Pons (tissue), 1 donor: ENCODE results near the gene C3.
"Not testable (repeated sequence)": the region's sequence is repeated elsewhere in the genome, so short reads cannot be mapped to it uniquely, and the experiment has no call there.

Experiments used
- DNase-seq: peaks from one replicate; pipeline ENCODE4 v3.0.0-alpha.2; 2016; ENCODE audit warnings: low spot score

C3 gene

DNA sequence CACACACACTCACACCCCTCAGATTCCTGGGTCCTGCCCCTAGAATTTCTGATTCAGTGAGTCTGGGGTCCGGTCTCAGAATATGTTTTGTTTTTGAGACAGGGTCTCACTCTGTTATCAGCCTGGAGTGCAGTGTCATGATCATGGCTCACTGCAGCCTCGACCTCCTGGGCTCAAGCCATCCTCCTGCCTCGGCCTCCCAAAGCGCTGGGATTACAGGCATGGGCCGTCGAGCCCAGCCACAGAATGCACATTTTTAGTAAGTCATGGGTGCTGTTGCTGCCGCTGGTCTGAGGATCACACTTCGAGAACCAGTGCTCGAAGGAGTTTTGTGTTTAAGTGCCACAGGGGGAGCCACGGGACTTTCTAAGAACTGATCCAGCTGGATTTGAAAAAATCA is 28.4 kb downstream of the C3 start:
- no peak for DNase-seq

DNA sequence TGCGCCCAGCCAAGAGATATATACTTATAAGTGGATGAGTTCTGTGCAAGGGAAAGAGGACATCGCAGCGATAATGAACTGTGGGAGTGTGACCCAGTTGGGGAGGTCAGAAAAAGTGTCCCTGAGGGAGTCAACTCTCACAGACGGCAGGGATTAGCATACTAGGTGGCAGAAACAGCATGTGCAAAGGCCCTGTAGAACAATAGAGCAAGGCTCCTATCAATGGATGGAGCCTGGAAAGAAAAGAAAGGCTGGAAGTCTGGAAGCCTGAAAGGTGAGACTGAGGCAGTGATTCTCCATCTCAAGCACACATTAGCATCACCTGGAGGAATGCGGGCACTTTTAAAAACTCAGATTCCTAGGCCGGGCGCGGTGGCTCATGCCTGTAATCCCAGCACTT is 29.1 kb downstream of the C3 start:
- no peak for DNase-seq

DNA sequence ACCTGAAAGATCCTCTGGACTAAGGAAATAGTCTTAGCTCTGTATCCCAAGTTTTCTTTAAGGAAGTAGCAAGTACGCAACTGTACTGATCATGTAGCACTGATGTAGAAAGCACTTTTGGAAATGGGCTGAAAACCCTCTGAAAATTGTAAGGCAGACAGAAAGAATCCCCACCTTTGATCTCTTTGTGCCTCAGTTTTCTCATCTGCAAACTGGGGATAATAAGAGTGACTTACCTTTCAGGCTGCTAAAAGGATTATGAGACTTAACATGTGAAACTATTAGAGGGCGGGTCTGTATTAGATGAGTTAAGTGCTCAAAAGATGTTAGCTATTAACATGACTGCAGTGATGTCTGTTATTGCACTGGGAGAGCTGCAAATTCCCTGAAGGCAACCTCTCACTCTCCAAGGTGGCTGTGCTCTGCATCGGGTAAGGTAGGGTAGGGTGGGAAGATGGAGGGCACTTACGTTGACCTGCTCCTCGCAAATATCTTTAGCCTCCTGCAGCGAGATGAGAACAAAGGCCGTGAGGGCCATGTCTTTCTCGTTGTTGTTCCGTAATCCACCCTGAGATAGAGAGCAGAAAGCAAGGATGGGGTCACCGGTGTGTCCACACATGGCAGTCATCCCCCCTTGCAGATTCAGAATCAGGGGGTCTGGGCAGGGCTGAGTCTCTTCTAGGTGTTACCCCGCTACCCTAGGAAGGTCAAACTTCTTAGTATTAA is 30.1 kb downstream of the C3 start:
- DNase-seq: no peak

DNA sequence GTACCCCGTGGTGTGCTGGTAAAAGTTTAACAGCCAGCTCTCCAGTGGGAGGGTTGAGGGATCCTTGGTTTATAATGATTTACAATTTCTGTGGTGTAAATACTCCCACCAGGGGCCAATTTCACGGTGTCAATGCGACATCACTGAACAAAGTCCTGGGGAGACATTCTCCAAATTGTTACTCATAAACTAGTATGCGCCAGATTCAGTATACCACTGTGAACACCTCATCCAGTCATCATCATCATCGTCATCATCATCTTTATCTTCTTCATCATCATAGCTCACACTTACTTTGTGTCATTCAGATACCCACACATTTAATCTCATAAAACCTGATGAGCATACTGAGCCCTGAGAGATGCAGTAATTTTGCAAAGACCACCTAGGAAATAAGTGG is 33.3 kb downstream of the C3 start:
- no peak for DNase-seq

DNA sequence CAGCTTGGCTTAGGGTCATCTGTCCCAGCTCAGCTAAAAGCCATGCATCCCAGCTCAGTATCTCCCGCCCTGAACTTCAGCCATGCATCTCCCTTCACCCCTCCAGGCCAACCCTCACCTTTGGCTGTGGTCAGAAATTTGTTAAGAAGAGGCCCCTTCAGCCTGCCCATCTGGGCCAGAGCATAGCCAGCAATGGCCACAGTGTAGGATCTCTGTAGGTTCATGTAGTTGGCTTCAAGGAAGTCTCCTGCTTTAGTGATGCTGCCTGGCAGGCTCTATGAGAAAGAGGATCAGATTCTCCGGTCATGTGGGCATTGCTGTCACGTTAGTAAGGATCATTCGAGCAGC is 33.8 kb downstream of the C3 start:
- DNase-seq: no peak

DNA sequence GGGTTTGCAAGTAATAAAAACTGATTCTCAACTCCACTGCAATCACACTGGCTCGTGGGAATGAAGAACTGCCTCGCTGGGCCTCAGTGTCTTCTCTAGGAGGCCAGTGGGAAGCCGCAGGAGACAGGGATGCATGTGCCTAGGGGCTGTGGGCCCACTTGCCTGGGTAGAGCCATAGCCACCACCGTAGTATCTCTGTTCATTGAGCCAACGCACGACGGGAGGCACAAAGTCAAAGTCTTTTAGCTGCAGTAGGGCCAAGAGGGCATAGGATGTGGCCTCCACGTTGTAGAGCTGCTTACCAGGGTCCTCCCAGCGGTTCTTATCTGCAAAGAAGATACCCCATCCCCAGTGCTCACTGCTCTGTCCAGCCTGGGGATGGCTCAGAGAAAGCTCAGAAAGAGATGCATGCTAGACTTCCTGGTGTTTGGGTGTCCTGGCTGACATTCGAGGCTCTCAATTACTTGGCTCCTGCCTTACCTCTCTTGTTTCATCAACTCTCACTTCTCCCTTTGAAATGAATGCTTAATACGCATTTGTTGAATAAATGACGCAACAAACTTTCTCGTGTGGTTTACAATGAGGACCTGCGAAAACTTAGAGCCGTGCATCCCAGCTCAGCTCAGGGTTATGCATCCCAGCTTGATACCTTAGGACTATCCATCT is 34.4 kb downstream of the C3 start:
- no peak for DNase-seq

DNA sequence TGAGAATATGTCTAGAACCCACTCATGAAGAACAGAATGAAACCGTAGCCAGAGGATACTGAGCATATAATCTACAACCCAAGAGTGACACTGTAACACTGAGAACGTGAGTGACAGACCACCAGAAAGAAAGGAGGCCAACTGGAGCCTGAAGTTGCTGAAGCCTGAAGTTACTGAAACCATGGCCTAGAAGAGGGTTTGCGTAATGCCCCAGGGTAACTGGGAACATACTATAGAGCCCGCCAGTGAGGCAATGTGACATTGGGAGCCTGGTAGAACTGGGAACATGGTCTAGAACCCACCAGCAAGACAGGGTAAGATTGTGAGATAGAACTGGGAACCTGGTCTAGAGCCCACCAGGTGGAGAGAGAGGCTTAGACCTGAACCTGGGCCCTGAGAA is 35.0 kb downstream of the C3 start:
- no peak for DNase-seq

DNA sequence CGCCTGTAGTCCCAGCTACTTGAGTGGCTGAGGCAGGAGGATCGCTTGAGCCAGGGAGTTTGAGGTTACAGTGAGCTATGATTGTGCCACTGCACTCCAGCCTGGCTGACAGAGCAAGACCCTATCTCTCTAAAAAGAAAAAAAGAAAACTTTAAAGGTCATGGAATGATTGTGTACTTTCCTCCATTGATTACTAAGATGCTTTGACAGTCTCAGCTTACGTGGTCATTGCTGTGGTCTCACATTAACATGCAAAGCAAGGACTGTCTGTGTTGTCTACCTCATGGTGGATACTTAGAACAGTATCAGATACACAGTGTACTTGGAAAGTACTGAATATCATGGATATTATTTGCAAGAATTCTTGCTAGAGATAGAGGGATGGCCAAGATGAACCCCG is 36.5 kb downstream of the C3 start:
- no peak for DNase-seq

DNA sequence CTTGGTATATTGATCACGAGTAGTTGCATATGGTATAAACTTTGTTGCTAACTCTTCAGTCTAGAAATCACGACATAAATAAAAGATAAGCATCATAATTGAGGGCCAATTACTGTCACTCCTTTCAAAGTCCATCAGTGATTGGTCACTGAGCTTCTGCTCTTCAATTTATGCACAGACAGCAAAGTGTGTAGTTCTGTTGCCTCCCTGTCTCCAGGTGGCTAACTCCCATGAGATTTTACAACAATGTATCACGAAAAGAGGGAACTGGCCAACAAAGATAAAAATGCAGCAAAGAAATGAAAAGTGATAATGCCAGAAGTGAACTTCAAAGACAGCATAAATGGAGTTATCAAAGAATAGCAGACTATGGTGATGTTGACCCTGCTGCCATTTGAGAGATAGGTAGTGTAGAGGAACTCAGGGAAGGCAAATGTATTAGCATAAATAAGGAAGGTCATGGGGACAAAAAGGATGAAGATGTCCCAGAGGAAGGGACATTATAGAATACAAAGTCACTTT is 37.8 kb downstream of the C3 start:
- DNase-seq: no peak

DNA sequence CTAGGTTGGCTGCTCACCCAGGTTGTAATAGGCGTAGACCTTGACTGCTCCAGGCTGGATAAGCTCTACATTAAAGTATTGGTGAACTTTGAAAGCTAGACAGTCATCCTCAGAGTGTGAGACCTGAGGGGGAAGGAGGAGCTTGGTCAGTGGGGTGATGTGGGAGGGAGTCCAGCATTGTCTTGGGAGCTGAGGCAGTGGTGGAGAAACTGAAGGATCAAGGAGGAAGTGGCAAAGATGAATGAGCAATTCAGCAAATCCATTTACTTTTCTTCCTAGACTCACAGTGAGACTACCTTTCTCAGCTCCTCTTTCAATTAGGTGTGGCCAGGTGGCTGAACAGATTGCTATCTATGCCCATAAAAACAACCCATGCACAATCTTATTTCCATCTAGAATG is 40.3 kb downstream of the C3 start:
- no peak for DNase-seq

DNA sequence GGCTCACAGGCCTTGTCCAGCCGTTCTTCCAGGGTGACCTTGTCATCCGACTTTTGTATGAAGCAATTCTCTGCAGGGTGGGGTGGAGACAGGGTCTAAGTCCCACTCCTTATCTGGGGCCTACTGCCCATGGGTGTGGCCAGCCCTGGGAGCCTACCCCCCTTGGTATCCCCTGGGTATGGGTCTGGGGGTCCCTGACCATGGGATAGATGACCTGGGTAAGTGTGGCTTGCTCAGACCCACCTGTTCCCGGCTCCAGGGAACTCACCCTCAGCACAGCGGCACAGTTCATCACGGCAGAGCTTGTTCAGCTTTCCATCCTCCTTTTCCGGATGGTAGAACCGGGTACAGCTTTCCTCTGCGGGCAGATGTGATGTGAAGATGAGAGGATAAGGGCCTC is 41.3 kb downstream of the C3 start:
- no peak for DNase-seq

DNA sequence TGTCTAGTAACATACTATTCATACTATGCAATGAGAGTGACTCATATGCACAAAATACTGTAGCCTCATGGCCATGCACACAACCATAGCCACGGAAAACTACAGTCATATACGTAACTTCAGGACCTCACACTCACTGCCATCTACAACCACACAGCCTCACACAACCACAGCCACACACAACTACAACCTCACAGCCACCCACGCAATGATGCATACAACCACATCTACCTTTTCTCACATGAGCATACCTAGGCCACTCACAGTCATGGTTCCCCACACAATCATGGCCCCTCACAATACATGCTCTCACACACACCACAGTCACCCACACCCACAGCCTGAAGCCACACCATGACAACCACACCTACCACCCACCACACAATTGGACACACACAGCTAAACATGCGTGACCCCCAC is 41.8 kb downstream of the C3 start:
- DNase-seq: no peak

DNA sequence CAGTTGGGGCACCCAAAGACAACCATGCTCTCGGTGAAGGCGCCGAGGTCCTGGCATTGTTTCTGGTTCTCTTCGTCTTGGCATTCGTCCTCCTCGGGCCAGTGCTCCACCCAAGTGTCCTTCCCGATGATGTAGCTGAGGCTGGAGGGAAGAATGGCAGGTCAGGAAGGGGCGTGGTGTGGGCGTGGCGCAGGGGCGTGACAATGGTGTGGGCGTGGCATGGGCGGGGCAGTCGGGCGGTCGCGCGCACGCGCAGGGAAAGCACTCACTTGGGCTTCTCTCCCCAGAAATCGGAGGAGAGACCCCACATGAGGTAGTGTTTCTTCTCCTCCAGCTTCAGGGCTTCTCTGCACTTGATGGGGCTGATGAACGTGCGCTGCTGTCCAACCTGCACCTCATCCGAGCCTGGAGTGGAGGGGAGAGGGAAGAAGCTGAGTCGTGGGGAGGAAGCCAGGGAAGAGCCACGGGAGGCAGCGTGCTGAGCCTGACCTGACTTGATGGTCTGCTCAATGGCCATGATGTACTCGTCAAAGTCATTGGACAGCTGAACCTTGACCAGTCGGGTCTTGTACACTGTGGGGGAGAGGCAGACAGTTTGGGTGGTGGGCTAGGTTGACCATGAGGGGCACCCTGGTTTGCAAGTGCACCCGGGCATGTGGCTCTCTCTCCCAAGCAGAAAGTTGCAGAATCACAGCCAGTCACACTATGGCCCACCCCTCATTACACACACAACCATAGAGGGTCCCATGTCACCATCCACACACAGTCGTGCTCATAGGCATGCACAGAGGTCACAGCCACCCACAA is 42.4 kb downstream of the C3 start:
- DNase-seq: no peak

DNA sequence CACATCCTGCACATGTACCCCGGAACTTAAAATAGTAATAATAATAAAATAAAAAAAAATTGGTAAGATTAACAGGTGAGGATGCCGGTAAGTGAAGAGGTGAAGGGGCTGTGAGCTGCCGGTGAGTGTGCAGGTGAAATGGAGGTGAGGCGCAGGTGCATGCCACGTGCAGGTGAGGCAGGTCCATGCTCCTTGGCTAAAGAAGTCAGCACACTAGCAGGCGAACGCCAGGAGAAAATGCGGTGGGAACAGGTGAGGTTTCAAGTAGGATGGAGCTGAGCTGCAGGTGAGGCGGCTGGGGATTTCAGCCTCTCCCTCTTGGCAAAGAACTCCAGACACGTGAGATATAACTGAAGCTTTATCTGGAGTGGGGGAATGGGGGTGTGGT is 43.0 kb downstream of the C3 start:
- no peak for DNase-seq

DNA sequence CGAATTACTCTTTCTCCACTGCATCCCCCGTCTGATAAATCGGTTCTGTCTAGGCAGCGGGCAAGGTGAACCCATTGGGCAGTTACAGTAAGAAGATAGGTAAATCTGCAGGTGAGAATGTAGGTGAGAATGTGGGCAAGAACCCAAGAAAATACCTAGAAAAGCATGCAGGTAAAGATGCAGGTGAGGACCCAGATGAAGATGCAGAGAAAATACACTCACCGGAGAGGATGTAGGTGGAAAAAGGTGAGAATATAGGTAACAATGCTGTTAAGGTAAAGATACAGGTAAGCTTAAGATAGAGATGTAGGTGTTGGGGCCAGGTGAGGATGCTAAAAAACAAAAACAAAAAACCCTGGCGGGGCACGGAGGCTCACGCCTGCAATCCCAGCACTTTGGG is 44.2 kb downstream of the C3 start:
- no peak for DNase-seq

DNA sequence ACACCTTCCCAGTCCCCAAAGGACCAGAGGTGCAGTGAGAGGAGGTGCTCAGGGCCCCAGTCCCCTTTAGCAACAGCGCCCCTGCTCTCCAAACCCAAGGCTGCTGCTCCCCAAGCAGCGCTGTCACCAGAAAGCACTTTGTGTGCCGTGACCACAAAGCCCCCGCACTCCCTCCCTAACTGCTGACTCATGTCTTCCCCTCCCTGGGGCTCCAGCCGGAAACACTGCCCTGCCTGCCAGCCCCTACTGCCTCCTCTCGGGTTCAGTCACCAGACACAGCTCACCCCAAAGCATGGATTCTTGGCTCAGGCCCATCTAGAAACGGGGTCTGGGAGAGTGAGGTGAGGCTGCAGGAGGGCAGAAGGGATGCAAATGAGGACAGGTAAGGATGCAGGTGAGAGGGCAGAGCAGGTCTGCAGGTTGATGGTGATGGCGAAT is 45.6 kb downstream of the C3 start:
- peak; percentile 12 for DNase-seq

DNA sequence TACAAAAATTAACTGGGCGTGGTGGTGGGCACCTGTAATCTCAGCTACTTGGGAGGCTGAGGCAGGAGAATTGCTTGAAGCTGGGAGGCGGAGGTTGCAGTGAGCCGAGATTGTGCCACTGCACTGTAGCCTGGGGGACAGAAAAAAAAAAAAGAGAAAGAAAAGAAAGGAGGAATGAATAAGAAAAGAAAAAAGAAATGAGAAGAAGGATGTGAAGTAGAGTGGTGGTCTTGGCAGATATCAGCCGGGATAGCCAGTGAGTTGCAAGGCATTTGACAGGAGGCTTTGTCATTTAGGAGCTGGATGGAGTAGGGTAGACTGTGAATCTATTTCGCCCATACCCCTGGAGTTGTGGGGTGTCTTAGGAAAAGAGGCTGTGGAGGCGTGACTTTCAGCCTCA is 46.0 kb downstream of the C3 start:
- DNase-seq: not testable (repeated sequence)

DNA sequence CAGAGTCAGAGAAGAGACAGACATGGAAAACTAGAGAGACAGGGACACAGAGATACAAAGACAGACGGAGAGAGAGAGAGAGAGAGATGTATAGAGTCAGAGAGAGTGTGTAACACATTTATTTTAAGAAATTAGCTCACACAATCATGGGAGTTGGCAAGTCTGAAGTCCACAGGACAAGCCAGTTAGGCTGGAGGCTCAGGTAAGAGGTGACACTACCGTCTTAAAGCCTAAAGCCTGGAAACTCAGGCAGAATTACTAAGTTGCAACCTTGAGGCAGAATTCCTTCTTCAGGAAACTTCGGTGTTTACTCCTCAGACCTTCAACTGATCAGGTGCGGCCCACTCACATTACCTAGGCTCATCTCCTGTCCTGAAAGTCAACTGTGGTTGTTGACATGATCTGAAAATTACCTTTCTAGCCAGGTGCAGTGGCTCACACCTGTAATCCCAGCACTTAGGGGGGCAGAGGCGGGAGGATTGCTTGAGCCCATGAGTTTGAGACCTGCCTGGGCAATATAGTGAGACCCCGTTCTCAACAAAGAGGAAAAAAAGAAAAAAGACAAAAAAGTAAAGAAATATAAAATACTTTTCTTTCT is 47.7 kb downstream of the C3 start:
- no peak for DNase-seq

DNA sequence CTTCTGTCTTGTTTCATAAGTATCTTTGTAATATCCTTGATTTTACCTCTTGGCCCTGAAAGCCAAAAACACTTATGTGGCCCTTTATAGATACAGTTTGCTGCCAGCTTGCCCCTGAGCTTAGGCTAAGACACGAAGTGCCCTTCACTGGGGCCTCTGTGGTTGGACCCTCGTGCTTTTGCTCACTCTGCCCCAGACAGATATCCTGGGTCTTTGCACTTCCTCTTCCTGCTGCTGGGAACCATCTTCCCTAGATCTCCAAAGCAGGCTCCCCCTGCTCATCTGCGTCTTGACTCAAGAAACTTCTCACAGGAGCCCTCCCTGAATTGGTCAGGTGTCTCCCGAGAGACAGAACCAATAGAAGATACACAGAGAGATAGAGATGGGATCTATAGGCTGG is 48.5 kb downstream of the C3 start:
- no peak for DNase-seq

DNA sequence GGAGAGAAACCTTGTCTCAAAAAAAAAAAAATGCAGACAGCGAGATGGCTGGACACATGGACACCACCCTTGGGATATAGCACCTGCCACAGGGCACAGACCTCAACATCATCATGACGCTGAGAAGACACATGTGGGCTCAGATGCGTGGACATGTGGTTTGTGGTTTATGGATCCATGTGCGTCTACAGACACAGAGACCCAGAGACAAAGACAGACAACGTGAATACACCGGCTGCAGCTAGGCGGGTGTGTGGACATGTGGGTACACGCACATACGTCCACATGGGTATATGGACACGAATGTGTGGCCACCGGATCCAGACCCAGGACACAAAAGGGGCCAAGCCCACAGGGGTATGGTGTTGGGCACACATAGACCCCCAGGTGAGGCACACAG is 51.8 kb downstream of the C3 start:
- no peak for DNase-seq

DNA sequence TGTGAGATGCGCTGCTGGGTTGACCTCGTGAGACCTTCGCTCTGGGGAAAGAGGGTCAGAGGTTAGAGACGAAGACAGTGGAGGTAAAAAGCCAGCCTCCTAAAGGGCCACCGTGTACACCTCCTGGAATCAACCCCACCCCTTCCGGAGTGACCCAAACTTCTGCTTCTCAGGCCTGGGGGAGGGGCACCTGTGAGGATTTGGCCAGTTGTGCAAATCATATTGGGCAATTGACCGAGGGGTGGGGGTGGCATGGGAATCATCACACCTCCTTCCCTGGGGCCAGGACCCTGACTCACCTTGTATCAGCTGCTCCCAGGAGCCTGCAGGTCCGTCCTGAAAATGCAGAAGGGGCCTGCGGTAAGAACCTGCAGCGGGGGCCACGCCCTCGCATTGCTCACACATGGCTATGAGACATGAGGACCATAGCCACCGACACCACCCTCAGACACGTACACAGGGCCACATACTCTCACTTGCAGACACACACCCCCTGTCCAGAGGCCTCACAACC is 53.3 kb downstream of the C3 start:
- no peak for DNase-seq

DNA sequence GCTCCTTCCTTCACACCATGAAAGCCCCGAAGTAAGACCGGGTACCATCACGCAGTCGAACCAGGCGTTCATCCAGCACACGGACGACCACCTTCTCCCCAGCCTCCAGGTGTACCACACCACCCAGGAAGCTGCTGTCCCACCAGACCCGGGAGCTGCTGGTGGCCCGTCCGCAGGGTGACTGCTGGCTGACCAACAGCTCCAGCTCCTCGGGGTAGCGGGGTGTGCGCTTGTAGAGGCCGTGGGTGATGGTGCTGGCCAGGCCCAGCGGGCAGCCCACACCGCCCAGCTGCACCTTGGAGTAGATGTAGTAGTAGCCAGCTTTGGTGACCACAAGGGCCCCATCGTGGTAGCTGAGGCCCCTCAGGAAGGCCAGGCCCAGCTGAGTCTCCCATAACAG is 55.5 kb downstream of the C3 start:
- DNase-seq: no peak
